ENCODE results near the gene AQP10. TPM values are rescaled to one million over a fixed set of nuclear protein-coding genes. Genes with fewer than 3 reads are reported as not detected.
A peak's percentile ranks its signal among the peaks of the same experiment; 100 is the strongest.
"Not testable (repeated sequence)": the region's sequence is repeated elsewhere in the genome, so short reads cannot be mapped to it uniquely, and the experiment has no call there.

AQP10 gene
- total RNA-seq, 5 donors from 2014 or later (not counting 1 experiment from before 2014, with no cell fraction given), result not detected

DNA sequence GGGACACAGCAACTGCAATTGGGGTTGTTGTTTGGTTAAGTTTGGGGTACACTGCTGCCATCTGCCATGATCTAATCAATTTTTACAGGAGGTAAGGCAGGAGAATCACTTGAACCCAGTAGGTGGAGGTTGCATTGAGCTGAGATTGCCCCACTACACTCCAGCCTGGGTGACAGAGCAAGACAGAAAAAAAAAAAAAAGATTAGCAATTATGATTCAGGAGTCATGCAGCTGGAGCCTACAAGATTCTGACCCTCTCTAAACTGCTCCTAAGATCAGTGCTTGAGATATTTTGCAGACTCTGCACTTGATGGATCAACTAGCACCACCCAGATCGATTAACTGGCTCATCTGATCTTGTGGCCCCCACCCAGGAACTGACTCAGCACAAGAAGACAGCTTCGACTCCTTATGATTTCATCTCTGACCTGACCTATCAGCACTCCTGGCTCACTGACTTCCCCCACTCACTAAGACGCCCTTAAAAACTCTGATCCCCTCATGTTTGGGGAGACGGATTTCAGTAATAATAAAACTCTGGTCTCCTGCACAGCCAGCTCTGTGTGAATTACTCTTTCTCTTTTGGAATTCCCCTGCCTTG lies 13.1 kb upstream of the AQP10 start:
- H3K36me3 Mint-ChIP-seq; ATAC-seq (replicated peaks in 1 of 4); H3K9me3 ChIP-seq; H3K4me3 ChIP-seq (ENCODE audit: control insufficient read depth in 1 of 2, extremely low read depth in 1 of 2, low read length in 1 of 2); H3K27me3 Mint-ChIP-seq; DNase-seq; H3K27me3 ChIP-seq (replicated peaks in 1 of 2; ENCODE audit: control insufficient read depth in 2 of 2, extremely low read depth in 1 of 2, insufficient read depth in 2 of 2, low read length in 1 of 2); CTCF ChIA-PET; H3K4me1 ChIP-seq (ENCODE audit: control insufficient read depth in 1 of 2, extremely low read depth in 1 of 2, insufficient read depth in 2 of 2, low read length in 2 of 2); H3K9me3 Mint-ChIP-seq; H3K27ac ChIP-seq (ENCODE audit: low read length); H3K4me3 Mint-ChIP-seq; H3K36me3 ChIP-seq (ENCODE audit: control insufficient read depth in 2 of 2, extremely low read depth in 1 of 2, insufficient read depth in 1 of 2, low read length in 1 of 2); POLR2A ChIA-PET: not testable (repeated sequence)
- peaks cover 5 to 11% (median 10%) of the 10 kb centered on the region in 3 donors for H3K4me1 Mint-ChIP-seq
- peak overlapping the region; percentile 5 to 40 for H3K27ac Mint-ChIP-seq
- WGBS (ENCODE audit: insufficient coverage), result 15% methylated on average over 2 of the region's 4 CpGs

DNA sequence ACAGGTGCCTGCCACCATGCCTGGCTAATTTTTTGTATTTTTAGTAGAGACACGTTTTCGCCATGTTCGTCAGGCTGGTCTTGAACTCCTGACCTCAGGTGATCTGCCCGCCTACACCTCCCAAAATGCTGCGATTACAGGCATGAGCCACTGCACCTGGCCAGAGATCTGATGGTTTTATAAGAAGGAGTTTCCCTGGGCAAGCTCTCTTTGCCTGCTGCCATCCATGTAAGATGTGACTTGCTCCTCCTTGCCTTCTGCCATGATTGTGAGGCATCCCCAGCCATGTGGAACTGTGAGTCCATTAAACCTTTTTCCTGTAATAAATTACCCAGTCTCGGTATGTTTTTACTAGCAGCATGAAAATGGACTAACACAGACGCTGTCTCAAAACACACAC lies 11.8 kb upstream of the AQP10 start:
- CTCF ChIA-PET; POLR2A ChIA-PET; H3K9me3 ChIP-seq; H3K36me3 Mint-ChIP-seq; H3K27ac ChIP-seq (ENCODE audit: low read length); H3K9me3 Mint-ChIP-seq; DNase-seq; H3K4me1 ChIP-seq (ENCODE audit: control insufficient read depth in 1 of 2, extremely low read depth in 1 of 2, insufficient read depth in 2 of 2, low read length in 2 of 2); H3K27ac Mint-ChIP-seq; ATAC-seq (replicated peaks in 1 of 4); H3K27me3 ChIP-seq (replicated peaks in 1 of 2; ENCODE audit: control insufficient read depth in 2 of 2, extremely low read depth in 1 of 2, insufficient read depth in 2 of 2, low read length in 1 of 2); H3K27me3 Mint-ChIP-seq; H3K4me3 ChIP-seq (ENCODE audit: control insufficient read depth in 1 of 2, extremely low read depth in 1 of 2, low read length in 1 of 2); H3K4me3 Mint-ChIP-seq; H3K36me3 ChIP-seq (ENCODE audit: control insufficient read depth in 2 of 2, extremely low read depth in 1 of 2, insufficient read depth in 1 of 2, low read length in 1 of 2): not testable (repeated sequence)
- peaks cover 5 to 11% (median 10%) of the 10 kb centered on the region in 3 donors for H3K4me1 Mint-ChIP-seq
- 80% methylated on average over 4 of the region's 7 CpGs for WGBS (ENCODE audit: insufficient coverage)

DNA sequence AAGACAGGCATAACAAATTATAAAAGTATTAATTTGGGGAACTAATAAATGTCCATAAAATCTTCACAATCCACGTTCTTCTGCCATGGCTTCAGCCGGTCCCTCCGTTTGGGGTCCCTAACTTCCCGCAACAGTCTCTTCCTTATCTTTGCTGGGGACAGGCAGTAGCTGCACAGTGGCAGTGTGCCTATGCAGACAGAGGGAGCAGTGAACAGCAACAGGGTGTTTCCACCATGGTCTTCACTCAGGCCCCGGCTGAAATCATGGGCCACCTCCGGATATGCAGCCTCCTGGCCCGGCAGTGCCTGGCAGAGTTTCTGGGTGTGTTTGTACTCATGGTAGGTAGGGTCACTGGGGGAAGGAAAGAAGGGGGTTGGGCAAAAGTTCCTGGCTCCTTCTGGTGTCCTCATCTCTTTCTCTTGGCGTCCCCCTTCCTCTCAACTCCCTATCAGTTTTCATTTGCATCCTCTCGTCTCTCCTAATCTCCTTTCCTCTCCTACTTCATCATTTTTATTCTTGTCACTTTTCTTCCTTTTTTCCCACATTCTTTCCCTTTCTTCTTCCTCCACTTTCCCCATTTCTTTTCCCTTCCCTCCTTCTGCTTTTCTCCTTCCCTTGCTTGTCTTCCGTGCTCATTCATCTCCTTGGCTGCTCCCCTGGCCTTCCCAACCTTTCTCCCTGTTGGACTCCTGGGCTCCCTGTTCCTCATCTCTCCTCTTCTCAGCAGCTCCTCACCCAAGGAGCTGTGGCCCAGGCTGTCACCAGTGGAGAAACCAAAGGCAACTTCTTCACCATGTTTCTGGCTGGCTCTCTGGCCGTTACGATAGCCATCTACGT lies 8.4 kb upstream of the AQP10 start:
- H3K4me3 Mint-ChIP-seq, CTCF ChIA-PET: not testable (repeated sequence)

DNA sequence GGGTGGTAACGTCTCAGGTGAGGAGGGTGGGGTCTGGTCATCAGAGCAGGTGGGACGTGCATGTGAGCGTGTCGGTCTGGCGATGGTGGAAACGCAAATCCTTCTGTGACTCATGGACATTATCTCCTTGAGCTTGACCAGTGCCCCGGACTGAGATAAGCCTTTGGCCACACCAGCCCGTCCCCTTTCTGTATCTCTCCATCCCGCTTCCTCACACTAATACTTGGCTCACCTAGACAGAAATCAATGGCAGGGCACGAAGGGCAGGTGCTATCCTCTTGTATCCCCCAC lies 7.9 kb upstream of the AQP10 start:
- ChIA-PET POLR2A (no interaction called here), CTCF (interaction anchor here in 1 of 2 donors (0.6 kb wide), 1 partner anchor 20 kb away, joined by 3 read pairs; no protein-coding TSS in a partner anchor)
- H3K27ac ChIP-seq (ENCODE audit: low read length), result no peak overlapping the region
- Mint-ChIP-seq H3K4me1 (peaks cover 4 to 6% (median 4%) of the 10 kb centered on the region in 3 donors), H3K36me3 (no peaks in the 10 kb centered on the region), H3K9me3 (peaks cover 3 to 12% (median 4%) of the 10 kb centered on the region in 3 donors), H3K27me3 (peaks cover 0 to 1% of the 10 kb centered on the region in 2 donors), H3K4me3 (no peak overlapping the region), H3K27ac (no peak overlapping the region)
- H3K9me3 ChIP-seq, result peaks cover 3% of the 10 kb centered on the region
- DNase-seq (no peak), ATAC-seq (replicated peaks in 1 of 4) (no peak)
- no peak overlapping the region for H3K4me3 ChIP-seq (ENCODE audit: control insufficient read depth in 1 of 2, extremely low read depth in 1 of 2, low read length in 1 of 2)
- H3K36me3 ChIP-seq (ENCODE audit: control insufficient read depth in 2 of 2, extremely low read depth in 1 of 2, insufficient read depth in 1 of 2, low read length in 1 of 2), result no peaks in the 10 kb centered on the region
- 84% methylated on average over 9 of the region's 10 CpGs for WGBS (ENCODE audit: insufficient coverage)
- H3K27me3 ChIP-seq (replicated peaks in 1 of 2; ENCODE audit: control insufficient read depth in 2 of 2, extremely low read depth in 1 of 2, insufficient read depth in 2 of 2, low read length in 1 of 2), result peaks cover 0 to 5% of the 10 kb centered on the region in 2 experiments
- H3K4me1 ChIP-seq (ENCODE audit: control insufficient read depth in 1 of 2, extremely low read depth in 1 of 2, insufficient read depth in 2 of 2, low read length in 2 of 2), result no peaks in the 10 kb centered on the region

More for the DNA sequence above, 8.4 kb upstream of the AQP10 start:
- H3K36me3 Mint-ChIP-seq; ATAC-seq (replicated peaks in 1 of 4); H3K9me3 ChIP-seq; H3K4me3 ChIP-seq (ENCODE audit: control insufficient read depth in 1 of 2, extremely low read depth in 1 of 2, low read length in 1 of 2); H3K9me3 Mint-ChIP-seq; H3K27me3 Mint-ChIP-seq; H3K27ac ChIP-seq (ENCODE audit: low read length); DNase-seq; H3K36me3 ChIP-seq (ENCODE audit: control insufficient read depth in 2 of 2, extremely low read depth in 1 of 2, insufficient read depth in 1 of 2, low read length in 1 of 2); H3K4me1 ChIP-seq (ENCODE audit: control insufficient read depth in 1 of 2, extremely low read depth in 1 of 2, insufficient read depth in 2 of 2, low read length in 2 of 2); H3K27ac Mint-ChIP-seq; POLR2A ChIA-PET; H3K27me3 ChIP-seq (replicated peaks in 1 of 2; ENCODE audit: control insufficient read depth in 2 of 2, extremely low read depth in 1 of 2, insufficient read depth in 2 of 2, low read length in 1 of 2): not testable (repeated sequence)
- peaks cover 5 to 10% (median 10%) of the 10 kb centered on the region in 3 donors for H3K4me1 Mint-ChIP-seq
- WGBS (ENCODE audit: insufficient coverage), result 70% methylated on average over 6 of the region's 13 CpGs

DNA sequence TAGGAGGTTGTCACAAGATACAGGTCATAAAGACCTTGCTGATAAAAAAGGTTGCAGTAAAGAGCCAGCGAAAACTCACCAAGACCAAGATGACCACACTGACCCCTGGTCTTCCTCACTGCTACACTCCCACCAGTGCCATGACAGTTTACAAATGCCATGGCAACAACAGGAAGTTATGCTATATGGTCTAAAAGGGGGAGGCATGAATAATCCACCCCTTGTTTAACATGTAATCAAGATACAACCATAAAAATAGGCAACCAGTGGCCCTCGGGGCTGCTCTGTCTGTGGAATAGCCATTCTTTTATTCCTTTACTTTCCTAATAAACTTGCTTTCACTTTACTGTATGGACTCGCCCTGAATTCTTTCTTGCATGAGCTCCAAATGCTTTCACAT lies 6.7 kb upstream of the AQP10 start:
- H3K27ac Mint-ChIP-seq; H3K27ac ChIP-seq (ENCODE audit: low read length); POLR2A ChIA-PET; DNase-seq; H3K27me3 ChIP-seq (replicated peaks in 1 of 2; ENCODE audit: control insufficient read depth in 2 of 2, extremely low read depth in 1 of 2, insufficient read depth in 2 of 2, low read length in 1 of 2); H3K36me3 Mint-ChIP-seq; H3K4me3 ChIP-seq (ENCODE audit: control insufficient read depth in 1 of 2, extremely low read depth in 1 of 2, low read length in 1 of 2); H3K4me3 Mint-ChIP-seq; H3K4me1 Mint-ChIP-seq; H3K9me3 ChIP-seq; H3K36me3 ChIP-seq (ENCODE audit: control insufficient read depth in 2 of 2, extremely low read depth in 1 of 2, insufficient read depth in 1 of 2, low read length in 1 of 2); H3K27me3 Mint-ChIP-seq; ATAC-seq (replicated peaks in 1 of 4); H3K4me1 ChIP-seq (ENCODE audit: control insufficient read depth in 1 of 2, extremely low read depth in 1 of 2, insufficient read depth in 2 of 2, low read length in 2 of 2): not testable (repeated sequence)
- CTCF ChIA-PET, result interaction anchor here in 1 of 2 donors (0.6 kb wide), 1 partner anchor 1678 kb away, joined by 4 read pairs; no protein-coding TSS in a partner anchor
- H3K9me3 Mint-ChIP-seq, result peaks cover 3 to 12% (median 4%) of the 10 kb centered on the region in 3 donors
- 60% methylated on average over 1 of the region's 3 CpGs for WGBS (ENCODE audit: insufficient coverage)

DNA sequence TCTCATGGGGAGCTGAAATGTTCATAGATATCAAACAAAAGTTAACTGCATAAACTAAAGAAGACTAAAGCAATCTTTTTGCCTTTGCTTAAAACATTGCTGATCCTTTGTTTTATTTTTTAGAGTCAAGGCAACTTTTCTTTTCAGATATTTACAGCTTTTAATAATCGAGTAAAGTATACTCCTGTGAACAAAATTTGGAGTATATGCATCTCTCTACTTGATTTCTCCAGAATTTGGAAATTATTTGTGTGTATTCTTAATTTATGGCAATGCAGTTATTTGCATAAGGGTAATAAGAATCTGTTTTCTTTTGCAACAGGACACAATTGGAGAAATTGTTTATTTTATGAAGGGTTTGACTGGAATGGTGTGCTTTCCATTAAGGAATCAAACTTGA lies 4.2 kb upstream of the AQP10 start:
- Histone ChIP-seq H3K27ac (ENCODE audit: low read length) (no peak overlapping the region), H3K9me3 (peaks cover 3% of the 10 kb centered on the region), H3K27me3 (replicated peaks in 1 of 2; ENCODE audit: control insufficient read depth in 2 of 2, extremely low read depth in 1 of 2, insufficient read depth in 2 of 2, low read length in 1 of 2) (peaks cover 0 to 5% of the 10 kb centered on the region in 2 experiments), H3K36me3 (ENCODE audit: control insufficient read depth in 2 of 2, extremely low read depth in 1 of 2, insufficient read depth in 1 of 2, low read length in 1 of 2) (no peaks in the 10 kb centered on the region), H3K4me3 (ENCODE audit: control insufficient read depth in 1 of 2, extremely low read depth in 1 of 2, low read length in 1 of 2) (no peak overlapping the region), H3K4me1 (ENCODE audit: control insufficient read depth in 1 of 2, extremely low read depth in 1 of 2, insufficient read depth in 2 of 2, low read length in 2 of 2) (no peaks in the 10 kb centered on the region)
- ChIA-PET CTCF (interaction anchor here in 1 of 2 donors (1.3 kb wide), 1 partner anchor 9 kb away, joined by 3 read pairs; no protein-coding TSS in a partner anchor), POLR2A (no interaction called here)
- Mint-ChIP-seq H3K4me3 (no peak overlapping the region), H3K4me1 (no peaks in the 10 kb centered on the region), H3K36me3 (no peaks in the 10 kb centered on the region), H3K9me3 (peaks cover 3 to 12% (median 4%) of the 10 kb centered on the region in 3 donors), H3K27me3 (peaks cover 0 to 1% of the 10 kb centered on the region in 2 donors), H3K27ac (no peak overlapping the region)
- DNase-seq (no peak), ATAC-seq (replicated peaks in 1 of 4) (no peak)
- no CpG with 5 or more reads among the region's 1 CpG for WGBS (ENCODE audit: insufficient coverage)

All from T-cell (primary cell).